Measurements from ENCODE around the gene TLE4.

DNA sequence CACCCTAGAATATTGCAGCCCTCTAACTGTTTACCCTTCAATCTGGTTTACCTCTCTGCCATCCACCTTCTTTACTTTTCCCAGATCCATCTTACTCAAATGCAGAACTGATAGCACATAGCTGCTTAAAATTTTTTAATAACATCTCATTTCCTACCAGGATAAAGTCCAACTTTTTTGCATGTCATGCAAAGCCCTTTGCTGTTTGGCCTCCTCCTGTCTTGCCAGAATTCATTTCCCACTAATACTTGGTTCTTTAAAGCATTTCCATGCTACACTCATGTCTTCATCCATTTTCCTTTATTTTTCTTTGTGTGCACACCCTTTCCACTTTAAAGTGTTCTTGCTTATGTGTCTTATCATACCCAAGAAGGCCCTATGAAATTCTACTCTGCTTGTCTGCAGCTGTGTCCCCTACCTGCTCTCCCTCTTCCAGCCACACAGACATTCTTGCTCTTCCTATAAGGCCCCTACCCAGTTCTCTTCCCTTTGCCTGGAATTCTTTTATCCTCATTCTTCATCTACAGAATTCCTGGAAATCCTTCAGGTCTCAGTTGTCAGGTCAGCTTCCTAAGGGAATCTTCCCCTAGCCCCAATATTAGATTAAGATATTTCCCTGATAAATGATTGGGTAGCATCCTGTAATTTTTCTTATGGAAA is 50.3 kb downstream of the TLE4 start:
- TF ChIP-seq, protein P1, sequence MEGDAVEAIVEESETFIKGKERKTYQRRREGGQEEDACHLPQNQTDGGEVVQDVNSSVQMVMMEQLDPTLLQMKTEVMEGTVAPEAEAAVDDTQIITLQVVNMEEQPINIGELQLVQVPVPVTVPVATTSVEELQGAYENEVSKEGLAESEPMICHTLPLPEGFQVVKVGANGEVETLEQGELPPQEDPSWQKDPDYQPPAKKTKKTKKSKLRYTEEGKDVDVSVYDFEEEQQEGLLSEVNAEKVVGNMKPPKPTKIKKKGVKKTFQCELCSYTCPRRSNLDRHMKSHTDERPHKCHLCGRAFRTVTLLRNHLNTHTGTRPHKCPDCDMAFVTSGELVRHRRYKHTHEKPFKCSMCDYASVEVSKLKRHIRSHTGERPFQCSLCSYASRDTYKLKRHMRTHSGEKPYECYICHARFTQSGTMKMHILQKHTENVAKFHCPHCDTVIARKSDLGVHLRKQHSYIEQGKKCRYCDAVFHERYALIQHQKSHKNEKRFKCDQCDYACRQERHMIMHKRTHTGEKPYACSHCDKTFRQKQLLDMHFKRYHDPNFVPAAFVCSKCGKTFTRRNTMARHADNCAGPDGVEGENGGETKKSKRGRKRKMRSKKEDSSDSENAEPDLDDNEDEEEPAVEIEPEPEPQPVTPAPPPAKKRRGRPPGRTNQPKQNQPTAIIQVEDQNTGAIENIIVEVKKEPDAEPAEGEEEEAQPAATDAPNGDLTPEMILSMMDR (IDR thresholded peaks at IDR 0.05), result no peak
- TF ChIP-seq POLR2A (IDR thresholded peaks at IDR 0.05), result no peak
